ENCODE data around the gene SPESP1. TPM values are rescaled to one million over a fixed set of nuclear protein-coding genes. Genes with fewer than 3 reads are reported as not detected.

SPESP1 gene
- total RNA-seq, 1 donor from 2014 or later: 2.0 TPM

DNA sequence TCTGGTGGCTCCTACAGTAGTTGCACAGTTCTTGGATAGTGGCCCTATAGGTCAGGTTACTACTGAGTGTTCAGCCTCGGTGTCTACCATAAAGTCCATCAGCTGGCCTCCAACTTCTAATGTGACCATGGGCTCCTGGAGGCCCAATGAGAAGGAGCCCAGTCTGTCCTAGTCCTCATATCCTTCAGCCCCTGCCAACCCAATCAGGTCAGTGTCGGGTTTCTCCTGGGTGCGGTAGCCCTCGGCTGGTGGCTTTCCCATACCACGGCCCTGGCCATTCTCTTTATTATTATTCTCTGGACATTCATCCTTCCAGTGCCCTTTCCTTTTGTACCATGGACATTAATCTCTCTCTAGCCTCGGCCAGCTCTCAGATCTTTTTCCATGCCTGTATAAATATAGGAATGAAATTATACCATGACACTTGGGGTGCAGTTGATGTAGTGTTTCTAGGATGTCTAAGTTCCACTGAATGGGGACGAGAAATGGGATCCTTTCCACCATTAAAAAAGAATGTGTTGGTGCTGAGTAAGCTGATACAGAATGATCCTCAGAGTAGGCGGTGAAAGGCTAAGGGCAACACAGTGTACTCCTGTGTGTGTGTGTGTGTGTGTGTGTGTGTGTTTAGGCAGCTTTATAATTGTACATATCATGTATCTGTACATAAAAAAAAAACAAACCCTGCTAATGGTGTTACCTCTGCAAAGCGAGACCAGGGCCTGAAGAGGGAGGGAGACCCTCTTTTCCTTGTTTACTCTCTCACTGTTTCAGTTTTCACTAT is 64.8 kb downstream of the SPESP1 start:
- Histone ChIP-seq H3K4me1 (no peaks in the 10 kb centered on the region), H3K4me3 (no peak overlapping the region), H3K36me3 (no peaks in the 10 kb centered on the region), H3K27ac (no peak overlapping the region), H3K27me3 (ENCODE audit: low read depth) (no peaks in the 10 kb centered on the region), H3K9me3 (no peaks in the 10 kb centered on the region)
- no peak for TF ChIP-seq CTCF (IDR thresholded peaks at IDR 0.05)
- intact Hi-C loops (cut with DNase I): no loop called here
- DNase-seq (no peak), ATAC-seq (no peak)

Other genes starting within 250 kb of the SPESP1 start
- gene ANP32A, start 109.6 kb upstream of the SPESP1 start, total RNA-seq: 129 TPM
- gene NOX5, start 84.2 kb downstream of the SPESP1 start, total RNA-seq: not detected
- 19.0 TPM for gene GLCE, start 230.1 kb downstream of the SPESP1 start, total RNA-seq

Data from lower lobe of right lung (tissue), 2 donors.